ENCODE results near the gene ATP1B4. TPM values are rescaled to one million over a fixed set of nuclear protein-coding genes. Genes with fewer than 3 reads are reported as not detected.

ATP1B4 gene
- polyA plus RNA-seq, 1 donor (not counting 4 experiments of a cell fraction or from before 2014, with no cell fraction given) = not detected

- FAIRE-seq (no peak), DNase-seq (ENCODE audit: low read depth, low spot score) (no peak)
- no peak overlapping the region for H3K4me2 ChIP-seq (ENCODE audit: control insufficient read depth, extremely low read depth, insufficient read depth, low read depth, low read length)
- H3K27ac ChIP-seq (ENCODE audit: control insufficient read depth, insufficient read depth, low read length) = no peak overlapping the region
- H3K36me3 ChIP-seq (ENCODE audit: control insufficient read depth in 2 of 2, extremely low read depth in 1 of 2, insufficient read depth in 2 of 2, low read length in 2 of 2) = no peaks in the 10 kb centered on the region
- dilution Hi-C loops (cut with MboI; ENCODE audit: extremely low pct_ligation_motif_present, low sequenced_read_pairs) = no loop called here
- H3K9me3 ChIP-seq (ENCODE audit: control insufficient read depth, low read depth, low read length) = no peaks in the 10 kb centered on the region
- no peaks in the 10 kb centered on the region for H3K79me2 ChIP-seq (ENCODE audit: control insufficient read depth, insufficient read depth, low read length)
- no peak overlapping the region for H3K9ac ChIP-seq (ENCODE audit: control insufficient read depth, extremely low read depth, insufficient read depth, low read length)
- H2AFZ ChIP-seq (ENCODE audit: control insufficient read depth, low read length) = no peak overlapping the region
- no peaks in the 10 kb centered on the region for H3K4me1 ChIP-seq (ENCODE audit: control insufficient read depth, extremely low read depth, insufficient read depth, low read length)
- H4K20me1 ChIP-seq (ENCODE audit: control insufficient read depth, extremely low read depth, insufficient read depth, low read length) = no peaks in the 10 kb centered on the region
- TF ChIP-seq CTCF (optimal IDR thresholded peaks at IDR 0.05 in 1 of 3, IDR thresholded peaks at IDR 0.05 in 1 of 3, conservative IDR thresholded peaks at IDR 0.05 in 1 of 3; ENCODE audit: extremely low read depth in 1 of 3, insufficient read depth in 2 of 3, low read length in 3 of 3) = no peak
- TF ChIP-seq EZH2 (IDR thresholded peaks at IDR 0.05; ENCODE audit: low read length) = no peak
- no peak overlapping the region for H3K4me3 ChIP-seq (ENCODE audit: control insufficient read depth in 2 of 3, extremely low read depth in 1 of 3, insufficient read depth in 2 of 3, low read depth in 1 of 3, low read length in 3 of 3)
- H3K27me3 ChIP-seq (ENCODE audit: control insufficient read depth, extremely low read depth, insufficient read depth, low read length) = no peaks in the 10 kb centered on the region
- no peaks in the 10 kb centered on the region for H3K9me1 ChIP-seq (ENCODE audit: control insufficient read depth, extremely low read depth, insufficient read depth, low read length)
These were observed 4.1 kb downstream of the ATP1B4 start for GRCh38 chrX:120365968-120366367.

GRCh38 chrX:120366794-120367193 is 4.9 kb downstream of the ATP1B4 start:
- FAIRE-seq (no peak), DNase-seq (ENCODE audit: low read depth, low spot score) (no peak)
- Histone ChIP-seq H3K79me2 (ENCODE audit: control insufficient read depth, insufficient read depth, low read length) (no peaks in the 10 kb centered on the region), H3K27me3 (ENCODE audit: control insufficient read depth, extremely low read depth, insufficient read depth, low read length) (no peaks in the 10 kb centered on the region), H3K4me2 (ENCODE audit: control insufficient read depth, extremely low read depth, insufficient read depth, low read depth, low read length) (no peak overlapping the region), H4K20me1 (ENCODE audit: control insufficient read depth, extremely low read depth, insufficient read depth, low read length) (no peaks in the 10 kb centered on the region), H2AFZ (ENCODE audit: control insufficient read depth, low read length) (no peak overlapping the region), H3K9me3 (ENCODE audit: control insufficient read depth, low read depth, low read length) (no peaks in the 10 kb centered on the region), H3K4me3 (ENCODE audit: control insufficient read depth in 2 of 3, extremely low read depth in 1 of 3, insufficient read depth in 2 of 3, low read depth in 1 of 3, low read length in 3 of 3) (no peak overlapping the region), H3K4me1 (ENCODE audit: control insufficient read depth, extremely low read depth, insufficient read depth, low read length) (no peaks in the 10 kb centered on the region), H3K9me1 (ENCODE audit: control insufficient read depth, extremely low read depth, insufficient read depth, low read length) (no peaks in the 10 kb centered on the region), H3K36me3 (ENCODE audit: control insufficient read depth in 2 of 2, extremely low read depth in 1 of 2, insufficient read depth in 2 of 2, low read length in 2 of 2) (no peaks in the 10 kb centered on the region), H3K9ac (ENCODE audit: control insufficient read depth, extremely low read depth, insufficient read depth, low read length) (no peak overlapping the region), H3K27ac (ENCODE audit: control insufficient read depth, insufficient read depth, low read length) (no peak overlapping the region)
- dilution Hi-C loops (cut with MboI; ENCODE audit: extremely low pct_ligation_motif_present, low sequenced_read_pairs) = no loop called here
- TF ChIP-seq EZH2 (IDR thresholded peaks at IDR 0.05; ENCODE audit: low read length) = no peak
- TF ChIP-seq CTCF (optimal IDR thresholded peaks at IDR 0.05 in 1 of 3, IDR thresholded peaks at IDR 0.05 in 1 of 3, conservative IDR thresholded peaks at IDR 0.05 in 1 of 3; ENCODE audit: extremely low read depth in 1 of 3, insufficient read depth in 2 of 3, low read length in 3 of 3) = no peak

Measured in keratinocyte (primary cell).